Ascending aorta (tissue), 2 donors: Measurements from ENCODE around the gene CCDC83. TPM values are rescaled to one million over a fixed set of nuclear protein-coding genes. Genes with fewer than 3 reads are reported as not detected.

Source experiments
- DNase-seq, 2 donors: peaks; one replicate each; pipeline ENCODE4 v3.0.0-alpha.2; 2019; ENCODE audit warnings: low spot score in 2 of 2
- H3K27ac ChIP-seq, 2 donors: fragments of 200-600 bp; sonication (generic); one replicate each; pipeline ENCODE4 v1.5.1; 2016 to 2017; ENCODE audit warnings: mild to moderate bottlenecking in 1 of 2
- H3K27me3 ChIP-seq: fragments of 200-600 bp; sonication (generic); one replicate; pipeline ENCODE4 v1.5.1; 2017
- H3K36me3 ChIP-seq, 2 donors: fragments of 200-600 bp; sonication (generic); one replicate each; pipeline ENCODE4 v1.5.1; 2016
- H3K4me1 ChIP-seq, 2 donors: fragments of 200-600 bp; sonication (generic); one replicate each; pipeline ENCODE4 v1.5.1; 2016 to 2017; ENCODE audit warnings: mild to moderate bottlenecking in 1 of 2
- H3K4me3 ChIP-seq, 2 donors: fragments of 200-600 bp; sonication (generic); one replicate each; pipeline ENCODE4 v1.5.1; 2016 to 2017; ENCODE audit warnings: mild to moderate bottlenecking in 1 of 2
- H3K9me3 ChIP-seq, 2 donors: fragments of 200-600 bp; sonication (generic); one replicate each; pipeline ENCODE4 v1.5.1; 2016
- CTCF ChIP-seq, 3 experiments: fragments of 200-600 bp in 2 of 3; fragments of 450-650 bp in 1 of 3; sonication (generic) in 2 of 3; IDR thresholded peaks; one replicate each; pipeline ENCODE4 v1.5.1; 2016 to 2019; ENCODE audit warnings: antibody characterized with exemption in 3 of 3, mild to moderate bottlenecking in 1 of 3, moderate library complexity in 1 of 3
- intact Hi-C: fragments of 100-400 bp; cut with DNase I; formaldehyde crosslinking; loops from one replicate; pipeline ENCODE4 v1.15.1; 2023
- total RNA-seq: library from RNA; depleted of rRNA; stranded (reverse); fragments of >200 nt; gene quantifications from one replicate; pipeline ENCODE4 v1.1.0, GENCODE V29; 2016

The CCDC83 gene
- total RNA-seq, 1 donor from 2014 or later = not detected

- H3K27ac ChIP-seq = no peak overlapping the region
- no peak for DNase-seq
- H3K27me3 ChIP-seq = no peaks in the 10 kb centered on the region
- no peaks in the 10 kb centered on the region for H3K9me3 ChIP-seq
- peaks cover 44 to 80% of the 10 kb centered on the region in 2 donors for H3K36me3 ChIP-seq
- intact Hi-C loops = no loop called here
- TF ChIP-seq CTCF (IDR thresholded peaks at IDR 0.05) = no peak
- peaks cover 0 to under 1% of the 10 kb centered on the region in 2 donors for H3K4me1 ChIP-seq
- no peak overlapping the region for H3K4me3 ChIP-seq
Measured at GRCh38 chr11:85960678-85961077, 105.5 kb downstream of the CCDC83 start.

- Histone ChIP-seq H3K36me3 (peaks cover 49 to 82% of the 10 kb centered on the region in 2 donors), H3K4me1 (no peaks in the 10 kb centered on the region), H3K27me3 (no peaks in the 10 kb centered on the region), H3K4me3 (no peak overlapping the region), H3K9me3 (no peaks in the 10 kb centered on the region), H3K27ac (no peak overlapping the region)
- no peak for DNase-seq
- intact Hi-C loops = no loop called here
- TF ChIP-seq CTCF (IDR thresholded peaks at IDR 0.05) = no peak
Measured at GRCh38 chr11:85961130-85961529, 105.9 kb downstream of the CCDC83 start.

GRCh38 chr11:85961930-85962363 is 106.8 kb downstream of the CCDC83 start:
- H3K36me3 ChIP-seq = peaks cover 57 to 83% of the 10 kb centered on the region in 2 donors
- no peaks in the 10 kb centered on the region for H3K27me3 ChIP-seq

GRCh38 chr11:85965202-85965601 is 110.0 kb downstream of the CCDC83 start:
- intact Hi-C loops = no loop called here
- no peak for DNase-seq
- Histone ChIP-seq H3K9me3 (no peaks in the 10 kb centered on the region), H3K27ac (no peak overlapping the region), H3K36me3 (peaks cover 63 to 82% of the 10 kb centered on the region in 2 donors), H3K4me1 (no peaks in the 10 kb centered on the region), H3K27me3 (no peaks in the 10 kb centered on the region), H3K4me3 (no peak overlapping the region)
- no peak for TF ChIP-seq CTCF (IDR thresholded peaks at IDR 0.05)

More at GRCh38 chr11:85961930-85962363, 106.8 kb downstream of the CCDC83 start:
- Histone ChIP-seq H3K4me3 (no peak overlapping the region), H3K4me1 (no peaks in the 10 kb centered on the region), H3K9me3 (no peaks in the 10 kb centered on the region), H3K27ac (no peak overlapping the region)
- DNase-seq = no peak
- intact Hi-C loops = no loop called here
- no peak for TF ChIP-seq CTCF (IDR thresholded peaks at IDR 0.05)

- no peak overlapping the region for H3K4me3 ChIP-seq
- H3K9me3 ChIP-seq = no peaks in the 10 kb centered on the region
- H3K27me3 ChIP-seq = no peaks in the 10 kb centered on the region
- intact Hi-C loops = no loop called here
- H3K36me3 ChIP-seq = peaks cover 66 to 86% of the 10 kb centered on the region in 2 donors
- no peak for TF ChIP-seq CTCF (IDR thresholded peaks at IDR 0.05)
- no peak overlapping the region for H3K27ac ChIP-seq
- DNase-seq = no peak
- no peaks in the 10 kb centered on the region for H3K4me1 ChIP-seq
Measured at GRCh38 chr11:85967457-85967856, 112.3 kb downstream of the CCDC83 start.

Other genes with a start within 250 kb of the CCDC83 start
- 0.43 TPM for gene DLG2, start 228.0 kb upstream of the CCDC83 start, total RNA-seq
- gene TMEM126B, start 226.8 kb upstream of the CCDC83 start, total RNA-seq = 76.4 TPM
- 6.8 TPM for gene TMEM126A, start 207.4 kb upstream of the CCDC83 start, total RNA-seq
- gene CREBZF, start 190.3 kb upstream of the CCDC83 start, total RNA-seq = 29.7 TPM
- 16.6 TPM for gene CCDC89, start 169.2 kb upstream of the CCDC83 start, total RNA-seq
- gene SYTL2, start 44.2 kb upstream of the CCDC83 start, total RNA-seq = 151 TPM
- 158 TPM for gene PICALM, start 213.7 kb downstream of the CCDC83 start, total RNA-seq